Measurements from ENCODE around the gene ESYT3.
"Not testable (repeated sequence)": the region's sequence is repeated elsewhere in the genome, so short reads cannot be mapped to it uniquely, and the experiment has no call there.

The ESYT3 gene

DNA sequence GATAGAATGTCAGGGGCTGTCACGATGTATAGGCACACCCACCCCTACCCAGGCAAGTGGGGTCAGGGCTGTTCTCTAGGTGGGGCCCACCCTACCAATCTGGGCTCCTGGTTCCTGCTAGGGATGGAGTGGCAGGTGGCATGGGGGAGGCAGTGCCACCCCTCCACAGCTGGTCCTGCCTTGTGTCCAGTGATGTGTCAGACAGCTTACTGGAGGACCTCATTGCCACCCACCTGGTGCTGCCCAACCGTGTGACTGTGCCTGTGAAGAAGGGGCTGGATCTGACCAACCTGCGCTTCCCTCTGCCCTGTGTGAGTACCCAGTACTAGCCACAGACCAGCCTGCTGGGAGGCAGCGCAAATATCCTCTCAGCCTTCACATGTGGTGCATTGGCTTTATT lies 27.5 kb downstream of the ESYT3 start:
- no peak for DNase-seq

DNA sequence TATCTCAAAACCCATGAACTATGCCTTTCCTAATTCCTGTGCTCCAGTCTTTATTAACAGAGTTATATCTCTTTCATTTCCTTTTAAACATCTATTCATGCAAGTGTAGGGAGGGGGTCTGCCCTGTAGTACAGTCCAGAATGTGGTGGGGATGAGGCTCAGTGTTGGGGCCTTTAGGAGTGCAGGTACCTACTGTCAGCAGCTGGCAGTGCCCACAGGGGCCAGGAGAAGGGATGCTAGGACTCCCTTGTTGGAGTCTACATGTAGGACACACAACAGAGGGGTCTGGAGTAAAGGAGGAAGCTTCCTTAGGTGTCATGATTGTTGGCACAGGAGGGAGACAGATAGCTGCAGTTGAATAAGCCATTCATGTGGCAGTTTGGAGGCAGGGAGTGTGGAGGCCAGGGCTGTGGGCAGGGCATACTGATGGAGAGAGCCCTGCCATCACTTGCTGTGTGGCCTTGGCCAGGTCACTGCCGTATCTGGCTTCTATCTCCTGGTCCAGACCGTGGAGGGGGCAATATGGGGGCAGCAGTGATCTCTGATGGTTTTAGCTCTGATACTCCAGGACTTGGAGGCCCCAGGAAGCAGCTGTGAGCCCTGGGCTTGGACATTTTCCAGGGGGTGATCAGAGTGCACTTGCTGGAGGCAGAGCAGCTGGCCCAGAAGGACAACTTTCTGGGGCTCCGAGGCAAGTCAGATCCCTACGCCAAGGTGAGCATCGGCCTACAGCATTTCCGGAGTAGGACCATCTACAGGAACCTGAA lies 29.5 kb downstream of the ESYT3 start:
- DNase-seq: no peak

DNA sequence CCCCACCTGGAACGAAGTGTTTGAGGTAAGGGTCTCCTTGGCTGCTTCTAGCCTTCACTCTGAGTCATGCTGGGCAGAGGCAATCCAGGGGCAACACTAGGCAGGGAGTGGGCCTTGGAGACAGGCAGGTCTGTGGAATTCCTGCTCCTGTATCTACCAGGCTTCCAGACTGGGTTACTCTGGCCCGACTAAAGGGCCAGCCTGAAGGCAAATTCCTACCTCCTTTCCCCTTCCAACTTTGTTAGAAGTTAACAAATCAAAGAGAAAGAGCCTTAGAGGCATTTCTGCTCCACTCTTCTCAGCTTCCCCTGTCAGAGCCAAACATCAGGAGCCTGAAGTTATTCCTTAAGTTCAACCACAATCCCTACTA lies 30.1 kb downstream of the ESYT3 start:
- no peak for DNase-seq

DNA sequence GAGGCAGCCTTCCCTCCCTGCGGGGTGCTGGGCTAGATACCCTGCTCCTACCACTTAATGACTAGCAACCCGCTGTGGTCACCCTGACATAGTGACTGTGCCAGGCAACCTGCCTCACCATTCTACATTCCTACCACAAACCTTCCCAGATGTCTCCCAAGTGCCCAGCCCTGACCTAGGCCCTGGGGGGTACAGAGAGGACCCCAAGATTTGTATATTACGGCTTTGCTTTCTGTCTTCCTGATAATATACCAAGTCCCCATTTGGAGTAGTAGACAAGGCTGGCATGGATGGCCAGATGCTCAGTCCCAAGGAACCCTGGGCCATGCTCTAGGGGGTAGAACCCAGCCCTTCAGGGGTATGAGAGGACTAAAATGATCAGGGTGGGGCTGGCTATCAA lies 31.0 kb downstream of the ESYT3 start:
- no peak for DNase-seq

DNA sequence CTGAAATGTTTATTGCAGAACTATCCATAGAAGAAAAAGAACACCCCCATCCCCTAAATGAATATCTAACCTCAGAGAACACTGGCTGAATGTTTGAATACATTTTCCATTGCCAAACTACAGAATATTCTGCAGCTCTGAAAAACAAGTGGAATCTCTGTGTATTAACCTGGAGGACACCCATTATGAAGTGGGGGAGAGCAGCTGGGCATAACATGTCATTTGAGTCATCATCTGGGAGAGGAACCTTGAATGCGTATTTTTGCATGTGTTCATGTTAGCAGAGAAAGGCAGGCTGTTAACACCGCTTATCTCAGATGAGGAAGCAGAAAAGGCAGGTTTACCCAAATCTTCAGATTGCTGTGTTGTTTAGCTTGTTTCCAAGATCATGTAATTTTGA lies 31.5 kb downstream of the ESYT3 start:
- DNase-seq: no peak

DNA sequence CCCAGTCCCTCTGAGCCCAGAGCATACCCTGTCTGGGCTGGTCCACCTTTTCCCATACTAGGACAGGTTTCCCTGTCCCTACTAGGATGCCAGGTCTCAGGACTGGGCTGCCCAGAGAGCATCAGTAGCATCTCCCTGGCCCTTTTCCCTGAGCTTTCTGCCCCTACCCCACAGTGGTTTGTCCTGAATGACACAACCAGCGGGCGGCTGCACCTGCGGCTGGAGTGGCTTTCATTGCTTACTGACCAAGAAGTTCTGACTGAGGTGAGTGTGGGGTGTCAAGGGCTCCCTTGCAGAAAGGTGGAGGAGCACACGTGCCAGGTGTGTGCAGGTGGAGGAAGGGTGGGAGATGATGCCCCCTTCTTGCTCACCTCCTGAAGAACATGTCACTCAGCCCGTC lies 33.5 kb downstream of the ESYT3 start:
- DNase-seq: no peak

DNA sequence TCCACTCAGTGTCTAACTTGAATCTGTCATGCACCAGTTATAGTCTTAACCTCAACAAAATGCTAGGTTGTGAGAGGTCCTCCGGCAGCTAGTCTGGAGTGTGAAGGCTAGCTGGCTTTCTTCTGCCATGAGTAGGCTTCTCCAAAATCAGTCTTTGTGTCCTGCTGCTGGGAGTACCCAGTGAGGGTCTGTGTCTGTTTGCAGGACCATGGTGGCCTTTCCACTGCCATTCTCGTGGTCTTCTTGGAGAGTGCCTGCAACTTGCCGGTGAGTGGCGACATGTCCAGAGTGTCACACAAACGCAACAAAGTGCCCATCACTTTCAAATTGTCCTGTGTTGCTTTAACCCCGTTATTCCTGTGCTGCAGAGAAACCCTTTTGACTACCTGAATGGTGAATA lies 34.0 kb downstream of the ESYT3 start:
- no peak for DNase-seq

DNA sequence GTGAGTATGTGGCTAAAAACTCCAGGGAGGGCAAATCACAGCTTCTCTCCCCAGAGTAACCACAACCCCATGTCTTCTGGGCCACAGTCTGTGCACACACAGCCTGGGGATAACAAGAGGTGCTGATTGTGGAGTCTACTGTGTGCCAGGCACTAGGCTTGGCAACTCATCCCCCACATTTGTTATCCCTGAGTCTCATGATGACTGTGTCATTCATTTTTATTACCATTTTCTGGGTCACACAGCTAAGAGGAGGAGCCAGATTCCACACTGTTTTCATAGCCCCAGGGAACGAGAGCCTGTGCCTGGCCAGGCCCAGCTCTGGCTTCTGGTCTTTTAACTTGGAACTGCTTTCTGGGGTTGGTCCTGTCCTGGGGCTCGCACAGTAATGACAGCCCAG lies 34.5 kb downstream of the ESYT3 start:
- no peak for DNase-seq

DNA sequence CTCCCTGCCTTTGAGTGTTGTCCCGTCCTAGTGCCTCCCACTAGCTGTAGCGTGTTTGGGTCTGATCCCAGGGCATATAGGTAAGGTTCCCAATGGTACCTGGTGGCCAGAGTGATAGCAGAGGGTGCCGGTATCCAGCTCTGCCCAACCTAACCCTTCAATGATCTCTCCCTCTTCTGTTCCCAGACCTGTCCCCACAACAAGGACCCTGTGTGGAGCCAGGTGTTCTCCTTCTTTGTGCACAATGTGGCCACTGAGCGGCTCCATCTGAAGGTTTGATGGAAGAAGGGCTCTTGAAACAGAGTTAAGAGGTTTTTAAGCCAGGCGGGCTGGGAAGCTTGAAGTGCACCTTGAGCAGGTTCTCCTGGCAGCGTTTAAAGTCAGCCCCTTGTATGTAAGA lies 35.5 kb downstream of the ESYT3 start:
- no peak for DNase-seq

DNA sequence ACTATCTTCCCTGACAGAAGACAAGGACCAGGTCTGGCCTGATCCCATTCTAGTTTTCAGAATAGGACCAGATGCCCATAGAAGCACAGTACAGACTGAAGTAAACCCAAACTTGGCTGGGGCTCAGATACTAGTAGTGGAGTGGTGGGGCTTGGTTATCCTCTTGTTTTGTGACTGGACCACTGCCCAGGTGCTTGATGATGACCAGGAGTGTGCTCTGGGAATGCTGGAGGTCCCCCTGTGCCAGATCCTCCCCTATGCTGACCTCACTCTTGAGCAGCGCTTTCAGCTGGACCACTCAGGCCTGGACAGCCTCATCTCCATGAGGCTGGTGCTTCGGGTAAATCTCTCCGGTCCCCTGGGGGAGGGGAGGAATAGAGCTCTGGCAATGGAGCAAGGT lies 36.3 kb downstream of the ESYT3 start:
- DNase-seq: no peak

DNA sequence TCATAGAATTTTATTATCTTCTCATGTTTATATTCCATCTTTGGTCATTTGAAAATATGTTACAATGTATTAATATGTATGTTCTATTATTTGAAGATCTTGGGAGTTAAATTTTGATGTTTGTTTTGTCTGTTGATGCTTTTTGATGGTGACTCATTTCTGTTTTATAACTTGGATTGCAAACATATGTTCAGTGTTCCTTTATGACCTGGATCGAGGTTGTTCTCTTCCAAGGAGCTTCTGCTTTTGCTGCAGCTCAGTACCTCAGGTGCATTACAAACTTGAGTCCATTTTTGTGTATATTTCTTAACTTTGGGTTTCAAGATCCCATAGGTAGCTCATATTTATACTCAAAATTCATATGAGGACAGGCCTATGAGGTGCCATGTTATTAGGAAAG lies 37.1 kb downstream of the ESYT3 start:
- no peak for DNase-seq

DNA sequence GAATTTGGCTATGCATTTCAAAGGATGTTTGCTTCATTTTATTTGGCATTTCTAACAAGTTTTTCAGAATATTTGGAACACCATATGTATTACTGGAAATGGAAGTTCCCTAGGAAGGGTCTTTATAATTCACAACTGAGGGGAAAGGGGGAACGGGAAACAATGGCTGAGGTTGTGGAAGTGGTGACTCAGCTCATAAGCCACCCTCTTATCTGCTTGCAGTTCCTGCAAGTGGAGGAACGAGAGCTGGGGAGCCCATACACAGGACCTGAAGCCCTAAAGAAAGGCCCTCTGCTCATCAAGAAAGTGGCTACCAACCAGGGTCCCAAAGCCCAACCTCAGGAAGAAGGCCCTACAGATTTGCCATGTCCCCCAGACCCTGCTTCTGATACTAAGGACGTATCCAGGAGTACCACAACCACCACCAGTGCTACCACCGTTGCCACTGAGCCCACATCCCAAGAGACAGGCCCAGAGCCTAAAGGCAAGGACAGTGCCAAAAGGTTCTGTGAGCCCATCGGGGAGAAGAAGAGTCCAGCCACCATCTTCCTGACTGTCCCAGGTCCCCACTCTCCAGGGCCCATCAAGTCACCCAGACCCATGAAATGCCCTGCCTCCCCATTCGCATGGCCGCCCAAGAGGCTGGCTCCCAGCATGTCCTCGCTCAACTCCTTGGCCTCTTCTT lies 37.9 kb downstream of the ESYT3 start:
- no peak for DNase-seq

DNA sequence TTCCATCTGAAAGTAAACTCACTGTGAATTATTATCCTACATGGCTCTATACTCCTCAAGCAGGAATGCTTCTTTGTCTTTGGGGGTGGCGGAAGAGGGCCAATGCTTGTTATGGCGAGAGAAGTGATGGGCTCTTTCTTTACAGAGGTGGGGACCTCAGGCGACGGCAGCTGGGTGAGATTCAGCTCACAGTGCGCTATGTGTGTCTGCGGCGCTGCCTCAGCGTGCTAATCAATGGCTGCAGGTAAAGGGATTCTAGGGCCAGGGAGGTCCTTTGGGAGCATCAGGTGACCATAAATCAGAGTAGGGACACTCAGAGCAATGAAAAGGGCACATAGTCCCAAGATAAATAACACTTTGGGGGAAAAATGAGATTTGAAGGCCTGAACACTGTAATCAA lies 39.0 kb downstream of the ESYT3 start:
- no peak for DNase-seq

DNA sequence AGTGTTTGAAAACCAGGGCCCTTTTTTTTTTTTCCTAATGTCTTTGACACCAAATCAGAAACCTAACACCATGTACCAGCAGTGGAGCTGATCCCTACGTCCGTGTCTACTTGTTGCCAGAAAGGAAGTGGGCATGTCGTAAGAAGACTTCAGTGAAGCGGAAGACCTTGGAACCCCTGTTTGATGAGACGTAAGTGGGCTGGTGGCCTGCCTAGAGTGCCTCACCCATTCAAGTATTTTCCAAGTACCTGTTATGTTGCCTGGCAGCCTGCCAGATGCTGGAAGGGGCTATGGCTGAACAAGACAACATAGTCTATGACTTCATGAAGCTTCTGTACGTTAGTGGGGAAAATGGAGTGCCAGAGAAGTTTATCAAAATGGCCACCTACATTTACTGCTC lies 39.7 kb downstream of the ESYT3 start:
- DNase-seq: no peak

DNA sequence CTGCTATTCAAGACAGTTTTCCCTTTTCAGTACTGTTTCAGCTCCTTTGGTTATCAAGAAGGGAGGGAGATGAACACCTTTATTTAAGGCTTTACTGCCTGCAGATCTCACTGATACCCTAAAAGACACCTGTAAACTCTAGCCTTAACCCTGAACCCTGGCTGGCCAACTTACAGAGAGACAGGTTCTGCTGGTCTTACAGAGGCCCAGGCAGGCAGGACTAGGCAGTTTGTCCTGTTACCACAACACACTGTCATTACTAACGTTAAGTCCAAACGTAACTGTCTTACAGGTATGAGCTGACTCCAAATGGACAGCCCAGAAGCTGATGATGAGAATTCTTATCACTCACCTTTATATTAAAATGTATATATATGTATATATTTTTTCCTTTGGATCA lies 42.1 kb downstream of the ESYT3 start:
- no peak for DNase-seq

DNA sequence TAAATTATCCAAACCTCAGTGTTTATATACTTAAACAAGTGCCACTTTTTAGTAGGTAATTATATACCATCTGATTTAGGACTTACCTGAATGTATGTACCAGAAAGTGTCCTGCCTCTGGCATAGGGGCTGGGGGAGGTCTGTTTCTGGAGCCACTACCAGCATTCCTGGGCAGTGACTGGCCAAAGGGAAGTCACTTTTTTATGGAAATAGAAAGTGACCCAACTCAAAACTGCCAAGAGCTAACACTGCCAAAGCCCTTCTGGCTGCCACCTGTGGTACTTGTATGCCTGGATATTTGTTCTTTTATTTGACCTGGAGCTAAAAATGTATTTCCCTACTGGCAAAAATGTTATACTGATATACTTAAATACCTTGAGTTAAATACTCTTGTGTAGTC lies 42.7 kb downstream of the ESYT3 start:
- no peak for DNase-seq

DNA sequence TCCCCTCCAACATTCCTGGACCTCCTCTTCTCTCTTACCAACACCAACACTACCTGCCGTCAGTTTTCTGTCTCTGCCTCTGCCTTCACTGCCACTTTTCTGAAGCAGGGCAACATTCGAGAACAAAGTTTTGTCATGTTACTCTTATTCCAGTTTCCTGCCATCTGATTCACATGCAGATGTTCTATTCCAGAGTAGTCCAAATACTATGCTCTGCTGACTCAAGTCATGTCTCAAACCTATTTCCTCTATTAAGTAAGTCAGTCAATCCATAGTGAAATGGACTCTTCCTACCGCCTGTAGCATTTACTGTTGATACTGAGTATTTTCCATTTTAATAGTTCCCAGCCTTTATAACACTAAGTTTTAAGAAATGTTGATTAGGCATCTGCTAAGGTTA lies 43.4 kb downstream of the ESYT3 start:
- no peak for DNase-seq

DNA sequence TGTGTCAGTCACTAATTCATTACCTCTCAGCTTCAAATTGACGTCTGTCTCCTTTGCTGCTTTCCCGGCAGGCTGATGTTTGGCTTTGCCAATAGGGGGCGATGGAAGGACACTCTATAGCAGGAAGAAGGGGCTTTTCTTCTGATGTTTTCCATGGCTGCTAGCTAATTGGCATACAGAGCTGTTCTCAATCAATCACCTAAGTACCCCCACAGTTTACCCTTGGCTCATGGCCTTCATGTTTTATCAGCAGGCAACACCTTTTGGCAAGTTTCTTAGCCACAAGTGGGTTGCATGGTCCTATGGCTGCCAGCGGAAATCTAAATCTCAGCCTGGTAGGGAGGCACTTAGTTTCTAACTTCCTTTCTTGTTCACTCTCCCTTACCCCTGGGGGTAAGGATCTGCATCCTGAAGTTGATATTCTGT lies 45.0 kb downstream of the ESYT3 start:
- no peak for DNase-seq

DNA sequence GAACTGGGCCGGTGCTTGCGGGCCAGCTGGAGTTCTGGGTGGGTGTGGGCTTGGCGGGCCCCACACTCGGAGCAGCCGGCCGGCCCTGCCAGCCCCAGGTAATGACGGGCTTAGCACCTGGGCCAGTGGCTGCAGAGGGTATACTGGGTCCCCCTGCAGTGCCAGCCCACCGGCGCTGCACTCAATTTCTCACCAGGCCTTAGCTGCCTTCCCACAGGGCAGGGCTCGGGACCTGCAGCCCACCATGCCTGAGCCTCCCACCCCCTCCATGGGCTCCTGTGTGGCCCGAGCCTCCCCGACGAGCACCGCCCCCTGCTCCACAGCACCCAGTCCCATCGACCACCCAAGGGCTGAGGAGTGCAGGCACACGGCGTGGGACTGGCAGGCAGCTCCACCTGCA lies 50.3 kb downstream of the ESYT3 start:
- DNase-seq: not testable (repeated sequence)

DNA sequence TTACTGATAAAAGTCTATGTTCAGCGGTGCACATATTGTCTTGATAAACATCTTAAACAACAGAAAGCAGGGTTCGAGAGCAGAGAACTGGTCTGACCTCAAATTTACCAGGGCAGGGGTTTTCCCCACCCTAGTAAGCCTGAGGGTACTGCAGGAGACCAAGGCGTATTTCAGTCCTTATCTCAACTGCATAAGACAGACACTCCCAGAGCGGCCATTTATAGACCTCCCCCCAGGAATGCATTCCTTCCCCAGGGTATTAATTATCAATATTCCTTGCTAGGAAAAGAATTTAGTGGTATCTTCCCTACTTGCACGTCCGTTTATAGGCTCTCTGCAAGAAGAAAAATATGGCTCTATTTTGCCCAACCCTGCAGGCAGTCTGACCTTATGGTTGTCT lies 52.2 kb downstream of the ESYT3 start:
- DNase-seq: not testable (repeated sequence)

DNA sequence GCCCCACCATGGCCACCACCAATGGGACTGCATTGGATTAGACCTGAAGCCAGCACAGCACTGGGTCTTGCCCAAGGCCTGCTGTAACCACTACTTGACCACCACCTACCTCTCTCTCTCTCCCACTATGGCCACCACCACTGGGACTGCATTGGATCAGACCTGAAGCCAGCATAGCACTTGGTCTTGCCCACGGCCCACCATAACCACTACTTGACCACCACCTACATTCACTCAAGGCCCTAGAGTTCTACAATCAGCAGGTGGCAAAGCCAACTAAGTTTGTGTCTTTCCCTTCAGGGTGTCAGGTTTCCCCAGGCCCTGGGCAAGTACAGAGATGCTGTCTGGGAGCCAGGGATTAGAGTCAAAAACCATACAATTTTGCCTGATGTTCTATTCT lies 57.6 kb downstream of the ESYT3 start:
- no peak for DNase-seq

DNA sequence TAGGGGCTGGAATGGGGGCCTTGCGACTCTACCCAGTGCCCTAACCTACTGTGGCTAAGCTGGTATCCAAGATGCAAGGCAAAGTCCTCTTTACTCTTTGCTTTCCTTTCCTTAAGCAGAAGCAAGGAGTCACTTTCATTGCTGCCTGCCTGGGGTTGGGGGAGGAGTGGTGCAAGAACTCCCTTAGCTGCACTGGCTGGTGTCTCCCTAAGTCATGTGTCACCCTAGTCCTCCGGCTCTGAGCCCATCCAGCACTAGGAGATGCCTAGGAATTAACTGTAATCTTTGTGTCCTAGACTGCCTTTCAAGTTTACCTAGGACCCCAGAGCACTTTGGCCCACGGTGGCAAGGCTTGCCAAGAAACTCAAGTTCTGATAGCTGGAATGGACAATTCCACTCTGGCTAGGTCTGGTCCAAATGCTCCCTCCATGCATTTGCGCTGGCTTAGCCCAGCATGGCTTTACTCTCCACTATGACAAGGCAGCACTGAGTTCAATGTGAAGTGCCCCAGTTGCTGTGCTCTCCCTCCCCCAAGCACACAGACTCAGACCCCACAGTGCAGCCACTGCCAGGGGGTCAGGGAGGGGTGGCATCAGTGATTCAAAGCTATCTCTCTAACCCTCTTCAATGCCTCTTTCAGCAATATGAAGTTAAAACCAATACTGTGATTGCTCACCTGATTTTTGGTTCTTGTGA lies 58.7 kb downstream of the ESYT3 start:
- DNase-seq: no peak

DNA sequence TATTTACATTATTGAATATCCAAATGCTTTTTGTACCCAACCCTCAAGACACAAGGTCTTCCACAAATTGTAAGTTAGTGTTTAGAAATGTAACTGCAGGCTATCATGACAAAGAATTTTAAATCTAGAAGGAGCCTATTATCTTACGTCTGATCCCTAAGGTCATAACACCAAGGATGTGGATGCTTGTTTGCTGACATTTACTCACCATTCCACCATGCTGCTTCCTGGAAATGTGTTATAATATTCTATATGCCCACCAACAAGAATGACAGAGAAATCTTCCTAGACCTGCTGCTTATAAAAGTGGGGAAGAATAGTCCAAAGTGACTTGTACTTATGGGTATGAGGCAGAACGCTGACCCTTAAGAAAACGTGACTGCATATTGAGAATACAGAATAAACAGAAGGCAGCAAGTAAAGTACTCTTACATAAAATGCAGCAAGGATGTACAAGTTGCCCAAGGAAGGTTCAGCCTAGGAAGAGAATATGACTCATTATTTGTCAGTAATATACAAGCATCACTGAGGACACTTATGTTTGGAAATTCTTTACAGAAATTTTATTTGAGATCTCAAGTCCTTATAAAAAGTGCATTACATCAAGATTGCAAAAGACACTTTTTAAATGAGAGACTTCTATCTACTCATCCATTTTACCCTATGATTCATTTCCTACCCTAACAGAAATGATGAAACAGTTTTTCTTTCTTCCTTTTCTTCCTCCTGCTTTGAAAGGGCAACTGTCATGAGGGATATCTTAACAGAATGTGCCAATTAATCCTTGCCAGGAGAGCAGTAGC lies 59.6 kb downstream of the ESYT3 start:
- DNase-seq: no peak

DNA sequence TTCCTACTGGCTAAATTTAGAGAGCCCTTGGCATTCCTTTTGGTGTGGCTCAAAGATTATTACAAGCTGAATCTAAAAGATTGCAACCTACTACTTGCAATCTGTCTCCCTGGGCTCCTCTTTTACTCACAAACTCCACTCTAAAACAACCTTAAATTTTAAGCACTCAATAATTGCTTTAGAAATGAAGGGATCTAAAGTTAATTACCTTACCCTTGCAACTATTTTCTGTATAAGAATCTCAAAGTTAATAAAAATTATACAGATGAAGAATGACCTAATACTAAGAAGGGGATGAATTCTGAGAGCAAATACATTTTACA lies 60.2 kb downstream of the ESYT3 start:
- DNase-seq: no peak
